ENCODE results near the gene DUXA. TPM values are rescaled to one million over a fixed set of nuclear protein-coding genes. Genes with fewer than 3 reads are reported as not detected.
A peak's percentile ranks its signal among the peaks of the same experiment; 100 is the strongest.

The DUXA gene
- polyA plus RNA-seq, 2 of the 4 experiments (the other 2 are of a cell fraction), result not detected

DNA sequence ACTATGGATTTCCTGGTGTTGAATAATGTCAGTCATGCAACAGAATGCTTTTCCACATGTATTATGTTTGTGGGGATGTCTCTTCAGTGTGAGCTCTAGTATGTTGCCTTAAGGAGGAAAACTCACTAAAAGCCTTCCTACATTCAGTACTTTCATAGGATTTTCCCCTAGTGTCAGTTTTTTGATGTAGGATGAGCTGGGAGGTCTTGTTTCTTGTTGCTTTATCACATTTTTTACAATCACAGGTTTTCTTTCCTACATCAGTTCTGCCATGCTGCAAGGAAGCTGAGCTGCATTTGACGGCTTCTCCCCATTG lies 56.0 kb downstream of the DUXA start:
- H3K4me1 ChIP-seq, result no peaks in the 10 kb centered on the region
- 42% methylated on average over 1 of the region's 1 CpG for WGBS (ENCODE audit: missing lambda C conversion rate)
- TF ChIP-seq, protein P1, sequence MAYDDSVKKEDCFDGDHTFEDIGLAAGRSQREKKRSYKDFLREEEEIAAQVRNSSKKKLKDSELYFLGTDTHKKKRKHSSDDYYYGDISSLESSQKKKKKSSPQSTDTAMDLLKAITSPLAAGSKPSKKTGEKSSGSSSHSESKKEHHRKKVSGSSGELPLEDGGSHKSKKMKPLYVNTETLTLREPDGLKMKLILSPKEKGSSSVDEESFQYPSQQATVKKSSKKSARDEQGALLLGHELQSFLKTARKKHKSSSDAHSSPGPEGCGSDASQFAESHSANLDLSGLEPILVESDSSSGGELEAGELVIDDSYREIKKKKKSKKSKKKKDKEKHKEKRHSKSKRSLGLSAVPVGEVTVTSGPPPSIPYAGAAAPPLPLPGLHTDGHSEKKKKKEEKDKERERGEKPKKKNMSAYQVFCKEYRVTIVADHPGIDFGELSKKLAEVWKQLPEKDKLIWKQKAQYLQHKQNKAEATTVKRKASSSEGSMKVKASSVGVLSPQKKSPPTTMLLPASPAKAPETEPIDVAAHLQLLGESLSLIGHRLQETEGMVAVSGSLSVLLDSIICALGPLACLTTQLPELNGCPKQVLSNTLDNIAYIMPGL (CRISPR knock-in tag; IDR thresholded peaks at IDR 0.05; ENCODE audit: borderline replicate concordance), result no peak
- TF ChIP-seq FOSB (CRISPR knock-in tag; IDR thresholded peaks at IDR 0.05) (no peak), FOXS1 (CRISPR knock-in tag; IDR thresholded peaks at IDR 0.05) (no peak), BHLHE40 (IDR thresholded peaks at IDR 0.05; ENCODE audit: low read depth, low read length) (no peak), POLR2A (IDR thresholded peaks at IDR 0.05; ENCODE audit: low read length) (no peak), NPAS2 (CRISPR knock-in tag; IDR thresholded peaks at IDR 0.05; ENCODE audit: borderline replicate concordance) (no peak), ZC3H11A (IDR thresholded peaks at IDR 0.05) (no peak), CHD2 (IDR thresholded peaks at IDR 0.05; ENCODE audit: low read length, partially characterized antibody) (no peak), SREBF2 (IDR thresholded peaks at IDR 0.05) (no peak), NFE2L2 (conservative IDR thresholded peaks at IDR 0.05; ENCODE audit: low read length) (no peak)
- no peak overlapping the region for H3K27ac ChIP-seq
- no peak overlapping the region for H3K4me2 ChIP-seq
- ATAC-seq (no peak), FAIRE-seq (no peak), DNase-seq (ENCODE audit: low read depth in 1 of 2, low spot score in 1 of 2) (no peak)
- peaks cover 86% of the 10 kb centered on the region for H3K9me3 ChIP-seq
- CTCF ChIA-PET, result interaction anchor here (0.8 kb wide), 1 partner anchor 38 kb away, joined by 4 read pairs; no protein-coding TSS in a partner anchor
- no peak overlapping the region for H3K4me3 ChIP-seq
- POLR2A ChIA-PET, result no interaction called here

DNA sequence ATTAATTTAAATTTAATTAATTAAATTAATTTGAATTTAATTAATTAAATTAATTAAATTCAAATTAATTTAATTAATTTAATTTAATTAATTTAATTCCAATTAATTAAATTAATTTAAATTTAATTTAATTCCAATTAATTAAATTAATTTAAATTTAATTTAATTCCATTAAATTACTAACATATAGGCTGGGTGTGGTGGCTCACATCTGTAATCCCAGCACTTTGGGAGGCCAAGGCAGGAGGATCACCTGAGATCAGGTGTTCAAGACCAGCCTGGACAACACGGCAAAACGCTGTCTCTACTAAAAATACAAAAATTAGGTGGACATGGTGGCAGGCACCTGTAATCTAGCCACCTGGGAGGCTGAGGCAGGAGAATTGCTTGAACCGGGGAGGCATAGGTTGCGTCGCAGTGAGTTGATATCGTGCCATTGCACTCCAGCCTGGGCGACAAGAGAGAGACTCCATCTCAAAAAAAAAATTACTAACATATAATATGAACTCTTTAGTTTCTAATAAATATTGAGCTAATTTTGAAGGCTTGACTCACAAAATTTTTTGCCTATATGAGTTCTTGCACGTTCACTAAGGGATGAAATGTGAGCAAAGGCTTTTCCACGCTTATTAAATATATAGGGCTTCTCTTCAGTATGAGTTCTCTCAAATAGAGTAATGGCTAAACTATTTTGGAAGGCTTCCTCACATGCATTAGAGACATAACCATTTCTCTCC lies 56.5 kb downstream of the DUXA start:
- Histone ChIP-seq H3K4me2 (no peak overlapping the region), H3K4me3 (no peak overlapping the region), H3K4me1 (no peaks in the 10 kb centered on the region), H3K9me3 (peaks cover 85% of the 10 kb centered on the region), H3K27ac (no peak overlapping the region)
- CTCF ChIA-PET, result interaction anchor here (0.8 kb wide), 1 partner anchor 39 kb away, joined by 4 read pairs; no protein-coding TSS in a partner anchor
- FAIRE-seq, result no peak
- no peak for TF ChIP-seq SMC3 (IDR thresholded peaks at IDR 0.05)
- no peak for TF ChIP-seq RAD21 (conservative IDR thresholded peaks at IDR 0.05 in 1 of 2, IDR thresholded peaks at IDR 0.05 in 1 of 2)
- TF ChIP-seq JUNB (IDR thresholded peaks at IDR 0.05), result no peak
- no peak for TF ChIP-seq MYC (IDR thresholded peaks at IDR 0.05; ENCODE audit: borderline replicate concordance, low read length)
- TF ChIP-seq RCOR1 (IDR thresholded peaks at IDR 0.05; ENCODE audit: low read depth, low read length), result no peak
- no peak for TF ChIP-seq EP300 (IDR thresholded peaks at IDR 0.05)
- TF ChIP-seq NR3C1 (IDR thresholded peaks at IDR 0.05), result no peak
- TF ChIP-seq EHMT2 (IDR thresholded peaks at IDR 0.05; ENCODE audit: low read depth), result no peak
- no peak for TF ChIP-seq HOXB13 (CRISPR knock-in tag; IDR thresholded peaks at IDR 0.05; ENCODE audit: low read depth)
- no peak for TF ChIP-seq POLR2AphosphoS2 (conservative IDR thresholded peaks at IDR 0.05; ENCODE audit: low read length)
- TF ChIP-seq FOSL2 (IDR thresholded peaks at IDR 0.05), result no peak
- no peak for TF ChIP-seq FOSL2 (CRISPR knock-in tag; IDR thresholded peaks at IDR 0.05)
- TF ChIP-seq CBX8 (IDR thresholded peaks at IDR 0.05), result no peak
- TF ChIP-seq, protein P1 (CRISPR knock-in tag; IDR thresholded peaks at IDR 0.05; ENCODE audit: borderline replicate concordance), result no peak
- no peak for TF ChIP-seq BHLHE40 (IDR thresholded peaks at IDR 0.05; ENCODE audit: low read depth, low read length)
- POLR2A ChIA-PET, result no interaction called here
- DNase-seq (ENCODE audit: low read depth in 1 of 2, low spot score in 1 of 2), result peak in 1 of 2 experiments; percentile 18
- no peak for ATAC-seq
- WGBS (ENCODE audit: missing lambda C conversion rate), result 61% methylated on average over 9 of the region's 9 CpGs

Measured in A549 (cell line).